ENCODE measurements around the gene WWTR1. TPM values are rescaled to one million over a fixed set of nuclear protein-coding genes. Genes with fewer than 3 reads are reported as not detected.
A peak's percentile ranks its signal among the peaks of the same experiment; 100 is the strongest.

WWTR1 gene
- polyA plus RNA-seq, 3 donors = 88.7 to 119 (median 100) TPM

DNA sequence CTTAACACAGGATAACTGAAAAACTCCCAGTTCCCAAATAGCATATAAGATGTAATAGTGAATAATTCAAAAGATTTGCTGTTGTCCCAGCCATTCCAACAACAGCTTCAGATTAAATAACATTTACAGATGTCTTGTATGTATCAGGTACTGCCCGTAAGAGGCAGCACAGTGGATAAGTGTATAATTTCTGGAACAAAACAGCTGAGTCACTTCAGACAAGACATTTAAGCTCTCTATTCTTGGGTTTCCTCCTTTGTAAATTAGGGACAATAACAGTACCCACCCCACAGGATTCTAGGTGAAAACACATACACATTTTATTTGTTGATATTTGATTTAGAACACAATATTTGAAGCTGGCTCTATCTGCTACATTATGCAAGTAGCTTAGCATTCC is 2.6 kb upstream of the WWTR1 start:
- no peak for DNase-seq

DNA sequence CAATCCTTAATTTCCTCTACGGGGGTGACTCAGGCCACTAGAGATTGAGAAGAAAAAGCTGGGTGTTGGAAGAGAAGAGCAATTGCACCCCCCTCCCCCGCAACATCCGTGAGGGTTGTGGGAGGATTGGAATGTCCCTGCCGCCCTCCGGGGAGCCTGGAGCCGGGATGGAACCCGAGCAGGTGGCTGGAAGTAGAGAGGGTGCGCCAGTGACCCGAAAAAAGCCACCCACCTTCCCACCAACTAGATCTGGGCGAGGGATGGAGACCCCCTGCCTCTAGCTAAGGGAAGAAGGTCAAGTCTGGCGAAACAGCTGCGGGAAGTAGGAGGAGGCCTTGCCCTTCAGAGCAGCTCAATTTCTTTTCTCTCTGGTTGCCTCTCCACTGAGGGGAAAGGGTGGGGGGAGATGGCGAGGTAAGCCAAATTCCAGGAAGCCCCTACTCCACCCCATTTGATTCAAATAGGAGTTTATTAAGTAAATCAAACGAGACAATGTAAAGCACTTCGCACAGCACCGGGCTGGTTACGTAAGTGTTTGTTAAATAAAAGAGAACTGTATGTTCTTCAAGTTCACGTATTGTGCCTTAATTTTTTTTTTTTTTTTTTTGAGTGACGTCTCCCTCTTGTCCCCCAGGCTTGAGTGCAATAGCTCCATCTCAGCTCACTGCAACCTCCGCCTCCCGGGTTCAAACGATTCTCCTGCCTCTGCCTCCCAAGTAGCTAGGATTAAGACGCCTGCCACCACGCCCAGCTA is 1.1 kb upstream of the WWTR1 start:
- peak; percentile 87 for DNase-seq

DNA sequence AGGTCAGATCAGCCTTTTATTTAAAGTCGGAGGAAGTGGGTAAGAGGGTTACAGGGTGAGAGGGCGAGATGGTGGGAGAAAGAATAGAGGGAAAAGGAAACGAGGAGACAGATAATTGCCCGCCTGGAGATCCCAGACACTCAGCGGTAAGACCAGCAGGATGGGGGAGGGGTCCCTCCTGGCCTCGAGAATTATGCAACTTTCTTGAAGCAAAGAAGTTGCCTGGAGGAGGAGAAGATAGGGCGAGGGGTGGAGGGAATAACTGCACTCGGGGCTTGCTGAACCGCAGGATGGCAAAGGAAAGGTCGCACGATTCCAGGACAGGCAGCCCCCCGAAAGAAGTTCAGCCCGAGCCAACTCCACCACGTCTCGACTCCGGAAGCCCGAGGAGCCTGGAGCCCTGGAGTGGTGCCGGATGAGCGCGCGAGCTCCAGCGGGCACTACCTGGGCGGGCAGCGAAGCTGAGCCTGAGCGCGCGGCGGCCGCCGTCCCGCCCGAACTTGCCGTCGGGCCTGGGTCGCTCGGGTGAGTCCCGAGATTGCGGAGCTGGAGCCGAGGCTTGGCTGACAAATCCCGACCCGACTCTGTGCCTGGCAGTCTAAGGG is 402 bp downstream of the WWTR1 start:
- no peak for DNase-seq

DNA sequence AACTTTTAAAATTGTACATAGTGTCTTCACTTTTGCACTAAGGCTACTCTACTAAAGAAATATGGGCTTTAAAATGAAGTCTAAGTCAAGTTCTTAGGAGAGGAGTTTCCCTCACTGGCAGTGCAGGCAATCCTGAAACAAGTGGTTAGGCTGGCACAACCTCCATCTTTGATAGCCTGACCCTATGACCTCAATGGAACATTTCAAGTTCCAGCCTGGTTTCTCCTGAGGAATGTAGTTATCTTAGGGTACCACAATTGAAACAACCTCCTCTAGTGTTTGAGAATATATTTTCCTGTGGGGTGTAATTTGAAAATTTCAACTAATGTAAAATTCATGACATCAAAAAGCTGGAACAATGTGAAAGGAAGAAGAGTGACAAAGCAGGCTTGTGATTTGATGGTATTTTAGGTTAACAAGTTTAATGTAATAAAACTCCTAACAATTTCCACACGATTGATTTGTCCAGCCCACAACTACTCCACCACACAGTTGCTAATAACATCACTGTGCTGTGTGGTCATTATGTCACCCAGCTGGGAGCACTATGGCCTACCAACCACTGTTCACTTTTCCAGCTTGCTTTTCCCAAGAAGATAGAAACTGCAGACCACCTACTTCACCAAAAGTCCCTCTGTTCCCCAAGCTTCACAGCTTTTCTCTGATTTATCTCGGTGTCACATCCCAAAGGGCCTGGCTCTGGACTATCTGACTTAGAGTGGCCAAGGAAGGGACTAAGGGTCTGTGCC is 1.8 kb downstream of the WWTR1 start:
- DNase-seq = no peak

DNA sequence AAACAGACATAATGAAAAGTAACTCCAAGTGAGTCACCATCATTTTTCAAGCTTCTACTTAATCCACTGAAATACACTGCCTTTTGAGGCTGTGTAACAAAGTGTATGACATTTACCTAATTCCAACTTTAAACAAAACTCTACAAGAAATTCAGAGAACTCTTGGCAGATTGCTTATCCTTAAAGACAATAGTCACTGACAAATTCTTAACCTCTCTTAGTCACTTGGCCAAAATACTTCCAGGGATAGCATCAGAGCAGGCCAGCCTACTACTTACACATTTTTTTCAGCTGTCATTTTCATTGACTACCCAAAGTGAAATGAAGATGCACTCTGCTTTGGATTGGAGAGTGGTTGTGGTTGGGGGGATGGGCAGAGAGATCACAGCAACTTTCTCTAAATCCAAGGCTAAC is 3.6 kb downstream of the WWTR1 start:
- no peak for DNase-seq

DNA sequence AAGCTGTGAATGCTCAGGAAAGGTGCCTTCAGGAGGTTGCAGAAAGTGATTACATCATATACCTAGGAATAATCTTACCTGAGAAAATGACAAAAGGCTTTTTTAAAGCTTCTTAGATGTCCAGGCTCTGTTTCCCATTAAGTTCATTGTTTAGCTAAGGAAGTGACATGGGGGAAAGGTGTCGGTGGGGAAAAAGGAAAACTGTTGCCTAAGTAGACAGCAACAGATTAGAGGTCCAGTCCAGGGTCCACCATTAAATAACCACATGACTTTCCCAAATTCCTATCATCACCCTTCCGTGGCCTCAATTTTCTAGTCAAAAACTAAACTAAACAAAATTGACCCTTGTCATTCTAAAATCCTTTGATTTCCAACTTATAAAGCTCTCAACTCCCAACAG is 4.3 kb downstream of the WWTR1 start:
- DNase-seq = no peak

DNA sequence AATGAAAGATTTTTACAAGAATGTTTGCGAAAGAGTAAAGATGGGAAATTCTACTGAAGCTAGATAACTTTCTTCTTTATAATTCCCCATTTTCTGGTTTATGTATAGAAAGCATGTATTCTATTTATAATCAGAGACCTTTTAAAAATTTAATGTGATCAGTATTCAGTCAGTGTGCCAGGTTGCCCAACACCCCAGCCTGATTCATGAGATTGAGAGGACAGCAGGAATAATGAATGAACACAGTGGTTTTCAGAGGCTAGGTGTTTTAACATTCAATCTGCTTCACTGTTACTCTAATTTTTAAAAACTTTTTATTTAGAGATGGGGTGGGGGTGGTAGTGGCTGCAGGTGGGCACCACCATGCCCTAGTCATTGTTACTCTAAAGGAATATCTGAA is 4.7 kb downstream of the WWTR1 start:
- no peak for DNase-seq

DNA sequence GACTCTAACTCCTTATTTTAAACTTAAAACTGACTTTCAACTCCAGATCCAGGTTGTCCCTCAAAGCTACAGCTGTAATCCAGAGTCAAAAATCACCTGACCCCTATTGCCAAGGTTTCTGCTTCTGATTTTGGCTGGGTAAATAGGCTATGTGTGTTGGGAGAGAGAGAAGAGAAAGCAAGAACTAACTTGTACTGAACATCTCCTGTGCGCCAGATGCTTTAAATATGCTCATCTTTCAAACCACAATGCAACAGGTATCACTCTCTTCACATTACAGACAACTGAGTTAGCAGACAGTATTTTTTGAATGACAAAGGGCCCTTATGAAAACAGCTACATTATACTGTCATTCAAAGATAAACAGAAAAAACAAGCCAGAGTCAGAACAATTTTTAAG is 7.0 kb downstream of the WWTR1 start:
- DNase-seq = no peak

DNA sequence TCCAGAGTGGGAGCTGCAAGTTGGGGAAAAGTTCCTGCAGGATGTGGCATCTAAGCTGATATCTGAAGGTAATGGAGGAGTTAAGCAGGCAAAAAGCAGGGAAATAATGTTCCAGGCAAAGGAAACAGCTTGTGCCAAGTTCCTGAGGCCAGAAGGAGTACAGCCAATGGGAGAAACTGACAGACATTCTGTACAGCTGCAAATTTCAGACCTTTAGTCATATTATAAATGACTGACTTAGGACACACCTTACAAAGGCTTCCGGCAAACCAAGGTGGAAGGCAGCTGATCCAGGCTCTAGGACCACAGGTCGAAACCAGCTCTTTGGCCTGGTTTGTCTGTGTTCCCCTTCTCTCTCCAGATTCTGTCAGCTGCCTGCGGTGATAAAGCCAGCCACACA is 9.3 kb downstream of the WWTR1 start:
- DNase-seq = no peak

DNA sequence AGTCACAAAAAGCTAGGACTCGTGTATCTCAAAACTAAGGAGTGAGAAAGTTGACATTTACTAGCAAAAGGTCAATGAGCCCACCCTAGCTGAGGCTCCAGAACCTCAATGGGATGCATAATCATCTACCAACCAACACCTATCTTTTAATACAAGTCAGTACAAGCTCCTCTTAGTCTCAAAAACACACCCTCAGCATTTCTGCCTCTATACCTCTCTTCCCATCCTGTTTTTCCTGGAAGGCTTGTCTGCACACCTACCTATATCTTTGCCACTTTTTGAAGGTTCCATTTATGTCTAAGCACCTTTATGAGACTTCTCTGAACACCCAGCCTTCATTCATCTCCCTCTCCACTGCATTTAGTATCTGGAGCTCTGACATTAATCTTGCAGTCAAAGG is 10.0 kb downstream of the WWTR1 start:
- no peak for DNase-seq

DNA sequence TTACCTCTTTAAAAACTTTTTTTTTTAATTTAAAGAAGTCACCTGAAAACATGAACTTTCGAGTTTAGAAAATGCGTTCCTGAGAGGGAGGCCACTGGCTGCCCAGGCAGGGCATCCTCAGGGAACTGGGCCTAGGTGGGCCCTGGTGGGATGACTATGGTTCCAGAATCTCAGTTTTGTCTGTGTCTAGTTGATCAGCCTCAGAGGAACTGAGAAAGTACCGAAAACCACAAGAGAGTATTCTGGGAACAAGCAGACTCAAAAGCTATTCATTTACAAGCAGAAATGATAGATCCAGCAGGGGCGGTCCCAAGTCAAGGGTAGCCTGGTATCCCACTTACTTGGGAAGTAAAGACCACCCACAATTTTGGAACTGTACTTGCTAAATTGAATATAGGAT is 10.5 kb downstream of the WWTR1 start:
- no peak for DNase-seq

DNA sequence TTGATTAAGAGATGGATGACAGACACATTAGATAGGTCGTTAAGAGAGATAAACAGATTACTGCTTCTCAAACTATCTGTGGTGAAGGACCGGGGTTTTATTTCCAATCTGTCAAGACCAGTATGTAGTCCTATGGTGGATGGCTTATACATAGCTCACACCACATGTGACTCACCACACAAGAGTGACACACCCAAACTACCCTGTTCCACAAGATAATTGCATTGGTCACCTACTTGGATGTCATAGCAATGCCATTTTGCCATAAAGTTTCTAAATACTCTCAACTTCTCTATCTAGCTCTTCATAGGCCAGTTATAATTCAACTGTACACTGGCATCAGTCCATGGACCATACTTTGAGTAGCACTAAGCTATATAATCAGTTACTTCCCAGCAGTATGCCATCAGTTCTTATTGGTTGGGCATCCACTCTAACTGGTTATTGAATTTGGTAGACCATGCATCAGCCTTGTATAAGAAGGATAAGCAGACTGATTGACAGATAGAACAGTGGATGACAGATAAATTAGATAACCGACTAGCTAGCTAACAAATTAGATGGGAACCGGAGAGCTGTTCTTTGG is 11.6 kb downstream of the WWTR1 start:
- no peak for DNase-seq

DNA sequence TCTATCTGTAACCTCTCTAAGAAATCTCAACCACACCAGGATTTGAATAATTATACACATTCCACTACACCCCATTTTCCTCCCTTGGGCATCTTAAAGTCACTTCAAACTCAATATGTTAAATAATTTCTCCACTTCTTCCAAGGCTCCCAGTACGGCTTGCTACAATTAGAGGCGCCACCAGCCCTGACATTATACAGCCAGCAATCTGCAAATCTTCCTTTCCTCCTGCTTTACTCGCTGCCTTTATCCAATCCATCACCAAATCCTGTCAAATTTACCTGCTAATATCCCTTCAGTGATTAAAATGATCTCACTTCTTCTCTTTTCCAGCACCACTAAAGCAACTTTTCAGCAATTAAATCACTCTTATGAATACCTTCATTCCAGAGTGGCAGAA is 13.9 kb downstream of the WWTR1 start:
- DNase-seq = no peak

DNA sequence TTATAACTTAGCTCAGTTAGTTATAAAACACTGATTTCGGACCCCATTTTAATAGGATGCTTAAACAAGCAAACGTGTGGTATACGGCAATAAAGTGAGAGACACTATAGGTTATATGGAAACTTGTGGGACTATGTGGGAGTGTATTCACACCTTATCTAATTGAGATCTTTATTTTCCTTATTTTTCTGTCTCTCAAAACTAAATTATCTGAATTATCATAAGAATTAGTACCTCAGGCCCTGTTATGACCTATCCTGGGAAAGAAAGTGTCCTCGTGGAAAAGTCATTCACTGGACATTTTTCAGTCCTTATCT is 14.4 kb downstream of the WWTR1 start:
- DNase-seq = no peak

DNA sequence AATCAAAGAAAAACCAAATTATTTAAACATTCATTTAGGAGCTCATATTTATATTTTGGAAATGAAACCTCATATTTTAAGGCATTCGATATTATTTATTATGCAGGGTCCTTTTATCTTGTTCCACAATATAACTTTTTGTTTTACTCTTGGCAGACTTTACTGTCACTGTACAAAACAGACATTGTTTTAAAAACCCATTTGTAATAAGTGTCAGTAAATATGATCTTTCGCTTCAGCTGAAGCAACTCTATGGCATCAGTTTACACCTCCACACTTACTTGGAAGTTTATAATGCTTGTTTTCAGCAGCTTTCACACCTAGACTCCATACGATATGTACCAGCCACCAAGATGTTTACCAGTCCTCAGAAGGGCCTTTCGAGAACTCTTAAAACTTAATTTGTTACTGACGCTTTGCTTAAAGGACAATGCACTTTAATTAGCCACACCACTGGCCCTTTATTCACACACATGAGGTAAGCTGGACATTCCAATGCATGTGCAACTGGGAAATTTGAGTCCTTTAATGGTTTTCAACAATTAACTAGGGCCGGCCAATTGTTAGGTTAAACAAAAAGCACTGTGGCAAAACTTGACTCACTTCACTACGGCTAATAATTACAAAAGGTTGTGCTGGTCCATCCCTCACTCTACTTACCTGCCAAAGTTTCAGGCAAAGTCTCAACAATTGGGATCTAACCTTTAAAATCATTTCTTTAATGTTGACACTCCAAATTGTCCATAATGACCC is 16.7 kb downstream of the WWTR1 start:
- DNase-seq = no peak

DNA sequence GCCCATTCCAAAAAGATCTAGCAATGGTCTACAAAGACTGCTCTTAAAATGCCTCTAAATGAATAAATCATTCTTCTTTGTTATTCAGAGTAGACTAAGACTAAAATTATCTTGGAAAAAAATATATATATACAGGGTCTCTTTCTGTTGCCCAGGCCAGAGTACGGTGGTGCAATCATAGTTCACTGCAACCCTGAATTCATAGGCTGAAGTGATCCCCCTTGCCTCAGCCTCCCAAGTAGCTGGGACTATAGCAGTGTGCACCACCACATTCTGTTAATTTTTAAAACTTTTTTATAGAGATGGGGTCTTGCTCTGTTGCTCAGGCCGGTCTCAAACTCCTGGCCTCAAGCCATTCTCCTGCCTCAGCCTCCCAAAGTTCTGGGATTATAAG is 18.7 kb downstream of the WWTR1 start:
- no peak for DNase-seq

DNA sequence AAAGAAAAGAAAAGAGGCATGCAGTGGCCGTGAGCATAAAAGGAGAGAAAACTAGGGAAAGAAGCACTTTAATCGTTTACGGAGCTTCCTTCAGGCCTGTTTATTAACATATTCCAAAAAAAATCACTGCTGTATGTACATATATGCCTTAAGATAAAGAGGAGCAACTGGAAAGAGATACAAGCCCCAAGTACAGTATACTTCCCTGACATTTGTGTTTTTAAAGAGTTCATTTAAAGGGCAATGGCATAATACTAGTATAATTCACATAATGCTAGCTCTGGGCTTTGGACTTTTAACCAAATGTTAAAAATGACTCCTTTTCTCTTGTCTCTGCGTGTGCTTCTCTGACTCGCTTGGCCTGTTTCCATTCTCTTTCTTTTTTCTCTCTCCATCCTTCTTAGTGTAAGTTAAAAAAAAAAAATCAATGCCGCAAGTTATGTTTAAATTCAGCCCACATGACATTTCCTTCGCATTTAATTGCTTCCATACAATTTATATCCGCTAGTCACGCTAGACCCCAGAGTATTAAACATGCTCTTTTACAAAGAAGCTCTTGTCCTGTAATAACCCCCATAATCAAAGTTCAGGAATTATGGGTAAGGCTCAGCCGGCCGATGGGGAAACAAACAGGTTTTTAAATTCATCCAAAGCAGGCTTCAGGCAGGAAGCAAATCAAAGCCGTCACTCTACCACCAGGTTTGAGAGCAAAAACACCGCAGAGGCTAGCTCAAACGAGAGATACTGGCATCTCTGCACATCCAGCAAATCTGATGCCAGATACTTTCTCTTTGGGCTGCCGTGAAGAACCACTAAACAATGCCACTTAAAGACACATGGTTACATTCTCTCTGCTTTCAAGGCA is 19.4 kb downstream of the WWTR1 start:
- DNase-seq = peak; percentile 52

DNA sequence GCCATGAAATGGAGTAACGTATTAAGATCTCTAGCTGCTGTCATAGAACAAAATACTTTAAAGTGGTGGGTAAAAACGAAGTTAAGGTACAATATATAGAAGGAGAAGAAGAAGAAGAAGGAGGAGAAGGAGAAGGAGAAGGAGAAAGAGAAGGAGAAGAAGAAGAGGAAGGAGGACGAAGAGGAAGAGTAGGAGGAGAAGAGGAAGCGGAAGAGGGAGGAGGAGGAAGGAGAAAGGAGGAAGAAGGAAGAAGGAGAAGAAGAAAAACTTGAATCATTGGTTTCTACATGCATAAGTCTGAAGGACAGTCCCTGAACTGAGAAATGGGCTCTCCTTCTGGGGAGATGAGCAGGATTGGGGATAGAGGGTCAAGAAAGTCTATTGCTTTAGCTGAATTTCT is 22.4 kb downstream of the WWTR1 start:
- DNase-seq = no peak

DNA sequence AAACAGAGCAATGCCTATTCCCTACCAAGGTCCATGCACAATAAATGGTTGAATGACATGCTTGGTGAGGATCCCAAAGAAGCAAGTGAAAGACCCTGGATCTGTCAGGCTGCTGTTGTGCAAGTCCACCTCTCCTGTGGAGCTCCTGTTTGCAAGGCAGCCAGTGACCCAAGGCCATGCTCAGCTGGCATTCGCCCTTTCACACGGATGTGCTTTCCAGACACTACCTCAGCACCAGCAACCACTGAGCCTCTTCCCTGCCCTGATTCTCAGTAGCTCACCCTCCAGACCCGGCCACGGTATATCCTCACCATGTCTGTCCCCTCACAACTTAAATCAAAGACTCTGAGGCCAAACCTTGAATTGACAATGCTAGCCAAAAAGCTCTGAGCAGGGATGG is 23.3 kb downstream of the WWTR1 start:
- no peak for DNase-seq

DNA sequence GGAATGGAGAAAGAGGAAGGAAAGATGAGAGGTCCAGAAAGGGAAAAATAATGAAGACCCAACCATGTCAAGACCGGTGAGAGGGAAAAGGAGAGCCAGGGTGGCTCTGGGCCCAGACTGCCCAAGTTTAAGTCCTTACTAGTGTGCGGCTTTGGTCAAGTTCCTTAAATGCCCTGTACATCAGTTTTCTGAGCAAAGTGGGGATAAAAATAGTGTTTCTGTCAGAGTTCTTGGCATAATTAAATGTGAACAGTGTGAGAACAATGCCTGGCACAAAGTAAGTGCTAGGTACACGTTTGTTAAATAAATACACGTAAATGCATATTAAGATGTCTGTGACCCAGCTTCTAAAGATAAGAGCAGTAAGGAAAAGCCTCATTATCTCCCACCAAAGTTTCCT is 23.8 kb downstream of the WWTR1 start:
- DNase-seq = no peak

DNA sequence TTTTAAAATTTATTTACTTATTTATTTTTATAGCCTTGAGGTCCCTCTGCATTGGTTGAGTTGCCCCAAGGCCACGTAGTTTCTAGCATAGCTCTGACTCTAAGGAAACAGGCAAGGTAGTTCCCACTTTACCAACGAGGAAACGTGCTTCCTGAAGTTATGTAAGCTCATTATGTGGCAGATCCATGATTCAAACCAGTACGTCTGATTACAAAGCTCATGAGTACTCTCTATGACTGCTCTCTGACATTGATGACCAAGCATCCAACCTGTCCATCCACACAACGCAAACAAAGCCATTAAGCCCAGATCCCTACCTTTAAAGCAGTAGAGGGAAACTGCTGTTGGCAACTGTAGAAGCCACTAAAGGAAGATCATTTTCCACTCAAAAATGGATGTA is 25.6 kb downstream of the WWTR1 start:
- no peak for DNase-seq

All from renal pelvis (tissue), 4 donors.